DND-41 (cell line): ENCODE measurements around the gene MTA3.

Experiments used
- ATAC-seq: fragments of 200-7000 bp; cut with Tn5 transposase; 3 replicates; pipeline ENCODE4 v1.9.1; 2021; ENCODE audit warnings: low read depth; ENCODE audit not compliant: insufficient read depth
- DNase-seq: peaks from one replicate; pipeline ENCODE4 v3.0.0-alpha.2; 2020
- H2AFZ ChIP-seq: 2 replicates; pipeline ENCODE4 v1.6.0; 2012; ENCODE audit warnings: low read depth, low read length
- H3K27ac ChIP-seq: 2 replicates; pipeline ENCODE4 v1.5.1; 2012; ENCODE audit warnings: low read length, inconsistent platforms
- H3K27me3 ChIP-seq: fragments of 200-600 bp; sonication (generic); 2 replicates; pipeline ENCODE4 v1.6.0; 2012; ENCODE audit warnings: low read length, mild to moderate bottlenecking, inconsistent platforms; ENCODE audit not compliant: insufficient read depth, poor library complexity
- H3K36me3 ChIP-seq: 2 replicates; pipeline ENCODE4 v1.5.1; 2012; ENCODE audit warnings: low read length, inconsistent platforms; ENCODE audit not compliant: insufficient read depth
- H3K4me1 ChIP-seq: 2 replicates; pipeline ENCODE4 v1.5.1; 2012; ENCODE audit warnings: mild to moderate bottlenecking, low read length; ENCODE audit not compliant: insufficient read depth
- H3K4me2 ChIP-seq: 2 replicates; pipeline ENCODE4 v1.6.0; 2012; ENCODE audit warnings: mild to moderate bottlenecking, moderate library complexity, low read length, inconsistent platforms; ENCODE audit not compliant: insufficient read depth
- H3K4me3 ChIP-seq, 2 experiments: fragments of 200-600 bp in 1 of 2; shearing (Covaris generic) in 1 of 2; 2 replicates each; pipeline ENCODE4 v1.5.1; 2012 to 2016; ENCODE audit warnings: inconsistent platforms in 2 of 2, low read length in 2 of 2, mild to moderate bottlenecking in 2 of 2, low read depth in 1 of 2, moderate library complexity in 1 of 2
- H3K79me2 ChIP-seq: 2 replicates; pipeline ENCODE4 v1.6.0; 2012; ENCODE audit warnings: low read length, inconsistent platforms; ENCODE audit not compliant: insufficient read depth
- H3K9ac ChIP-seq: 2 replicates; pipeline ENCODE4 v1.6.0; 2012; ENCODE audit warnings: low read depth, mild to moderate bottlenecking, inconsistent platforms, low read length, moderate library complexity
- H3K9me3 ChIP-seq: 2 replicates; pipeline ENCODE4 v1.5.1; 2012; ENCODE audit warnings: low read length, moderate library complexity, mild to moderate bottlenecking, inconsistent platforms; ENCODE audit not compliant: insufficient read depth, severe bottlenecking
- H4K20me1 ChIP-seq: 2 replicates; pipeline ENCODE4 v1.6.0; 2012; ENCODE audit warnings: low read length; ENCODE audit not compliant: insufficient read depth
- EZH2 ChIP-seq: IDR thresholded peaks from 3 replicates; pipeline ENCODE4 v1.6.1; 2012; ENCODE audit warnings: borderline replicate concordance, low read depth, mild to moderate bottlenecking, moderate library complexity, low read length, inconsistent platforms; ENCODE audit not compliant: severe bottlenecking
- TF ChIP-seq, protein P1 (sequence below): IDR thresholded peaks from 2 replicates; pipeline ENCODE4 v1.5.1; 2012; ENCODE audit warnings: borderline replicate concordance, low read length, moderate library complexity, mild to moderate bottlenecking; ENCODE audit not compliant: poor library complexity, severe bottlenecking; ENCODE audit errors: extremely low read depth

MTA3 gene

DNA sequence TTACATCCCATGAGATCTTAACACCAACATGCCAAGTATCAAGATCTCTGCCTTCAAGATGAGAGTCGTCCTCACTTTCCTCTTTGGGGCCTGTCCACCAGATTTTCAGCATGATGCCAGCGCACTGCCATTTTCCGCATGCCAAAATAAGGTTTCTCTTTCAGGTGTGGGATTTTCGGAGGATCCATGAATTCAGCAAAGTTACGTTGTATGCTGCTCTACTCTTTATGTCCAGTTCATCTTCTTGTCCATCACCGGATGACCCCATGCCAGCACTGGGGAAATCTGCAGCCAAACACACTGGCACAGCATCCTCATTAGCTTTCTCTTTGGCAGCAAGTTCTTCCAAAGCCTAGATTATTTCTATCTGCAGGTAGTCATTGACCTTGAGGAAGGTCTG lies 228.8 kb downstream of the MTA3 start:
- Histone ChIP-seq H3K4me2 (no peak overlapping the region), H3K79me2 (no peaks in the 10 kb centered on the region), H3K4me3 (no peak overlapping the region), H3K36me3 (no peaks in the 10 kb centered on the region), H4K20me1 (no peaks in the 10 kb centered on the region), H3K27ac (no peak overlapping the region), H3K27me3 (no peaks in the 10 kb centered on the region), H3K9ac (no peak overlapping the region), H3K9me3 (no peaks in the 10 kb centered on the region), H2AFZ (no peak overlapping the region), H3K4me1 (peaks cover 9% of the 10 kb centered on the region)
- ATAC-seq: no peak
- no peak for TF ChIP-seq EZH2
- no peak for DNase-seq

DNA sequence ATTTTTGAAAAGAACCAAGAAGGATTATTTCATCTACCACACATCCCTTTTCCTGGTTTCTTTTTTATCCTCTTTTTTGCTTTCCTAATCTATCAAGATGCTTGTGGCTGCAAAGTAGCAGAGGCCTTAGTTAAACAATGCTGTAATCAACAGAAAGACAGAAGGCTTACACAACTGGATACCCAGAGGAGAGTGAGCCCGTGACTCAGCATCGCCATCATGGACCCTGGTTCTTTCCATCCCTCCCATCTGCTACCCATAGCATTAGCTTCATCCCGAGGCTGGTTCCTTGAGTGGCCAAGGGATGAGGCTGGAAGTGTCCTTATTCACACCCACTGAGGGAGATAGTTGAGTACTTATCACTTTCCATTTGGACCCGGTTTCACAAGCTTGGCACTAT lies 231.4 kb downstream of the MTA3 start:
- DNase-seq: no peak
- H3K9ac ChIP-seq: no peak overlapping the region
- TF ChIP-seq EZH2: no peak
- TF ChIP-seq, protein P1, sequence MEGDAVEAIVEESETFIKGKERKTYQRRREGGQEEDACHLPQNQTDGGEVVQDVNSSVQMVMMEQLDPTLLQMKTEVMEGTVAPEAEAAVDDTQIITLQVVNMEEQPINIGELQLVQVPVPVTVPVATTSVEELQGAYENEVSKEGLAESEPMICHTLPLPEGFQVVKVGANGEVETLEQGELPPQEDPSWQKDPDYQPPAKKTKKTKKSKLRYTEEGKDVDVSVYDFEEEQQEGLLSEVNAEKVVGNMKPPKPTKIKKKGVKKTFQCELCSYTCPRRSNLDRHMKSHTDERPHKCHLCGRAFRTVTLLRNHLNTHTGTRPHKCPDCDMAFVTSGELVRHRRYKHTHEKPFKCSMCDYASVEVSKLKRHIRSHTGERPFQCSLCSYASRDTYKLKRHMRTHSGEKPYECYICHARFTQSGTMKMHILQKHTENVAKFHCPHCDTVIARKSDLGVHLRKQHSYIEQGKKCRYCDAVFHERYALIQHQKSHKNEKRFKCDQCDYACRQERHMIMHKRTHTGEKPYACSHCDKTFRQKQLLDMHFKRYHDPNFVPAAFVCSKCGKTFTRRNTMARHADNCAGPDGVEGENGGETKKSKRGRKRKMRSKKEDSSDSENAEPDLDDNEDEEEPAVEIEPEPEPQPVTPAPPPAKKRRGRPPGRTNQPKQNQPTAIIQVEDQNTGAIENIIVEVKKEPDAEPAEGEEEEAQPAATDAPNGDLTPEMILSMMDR: no peak
- no peak overlapping the region for H3K4me2 ChIP-seq
- H3K9me3 ChIP-seq: no peaks in the 10 kb centered on the region
- no peaks in the 10 kb centered on the region for H3K79me2 ChIP-seq
- no peaks in the 10 kb centered on the region for H3K27me3 ChIP-seq
- no peaks in the 10 kb centered on the region for H4K20me1 ChIP-seq
- H3K4me1 ChIP-seq: no peaks in the 10 kb centered on the region
- no peak overlapping the region for H3K27ac ChIP-seq
- no peaks in the 10 kb centered on the region for H3K36me3 ChIP-seq
- H3K4me3 ChIP-seq: no peak overlapping the region
- H2AFZ ChIP-seq: no peak overlapping the region
- no peak for ATAC-seq

DNA sequence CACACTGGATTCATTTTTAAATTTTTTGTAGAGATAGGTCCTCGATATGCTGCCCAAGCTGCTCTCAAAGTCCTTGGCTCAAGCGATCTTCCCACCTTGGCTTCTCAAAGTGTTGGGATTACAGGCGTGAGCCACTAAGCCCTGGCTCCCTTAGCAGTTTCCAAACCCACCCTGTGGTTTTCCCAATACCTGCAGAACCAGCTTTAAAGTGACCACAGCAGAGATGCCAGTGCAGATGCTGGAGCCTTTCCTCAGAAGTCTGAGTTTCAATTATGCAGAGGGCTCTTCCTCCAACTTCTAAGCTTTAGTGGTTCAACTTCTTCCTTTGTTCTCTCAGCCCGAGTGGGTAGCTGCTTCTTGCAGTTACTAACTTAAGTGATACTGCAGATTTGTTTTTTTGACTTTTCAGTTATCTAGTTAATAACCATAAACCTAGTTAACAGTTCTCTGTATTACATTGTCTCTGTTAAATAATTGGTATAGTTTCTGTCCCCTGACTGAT lies 232.1 kb downstream of the MTA3 start:
- DNase-seq: peak; percentile 25
- Histone ChIP-seq H3K36me3 (no peaks in the 10 kb centered on the region), H3K4me2 (no peak overlapping the region), H3K79me2 (no peaks in the 10 kb centered on the region), H2AFZ (no peak overlapping the region), H4K20me1 (no peaks in the 10 kb centered on the region), H3K27ac (no peak overlapping the region), H3K27me3 (no peaks in the 10 kb centered on the region), H3K4me3 (no peak overlapping the region), H3K9ac (no peak overlapping the region), H3K4me1 (no peaks in the 10 kb centered on the region), H3K9me3 (no peaks in the 10 kb centered on the region)
- no peak for TF ChIP-seq EZH2
- TF ChIP-seq, protein P1: no peak
- ATAC-seq: peak; percentile 81

DNA sequence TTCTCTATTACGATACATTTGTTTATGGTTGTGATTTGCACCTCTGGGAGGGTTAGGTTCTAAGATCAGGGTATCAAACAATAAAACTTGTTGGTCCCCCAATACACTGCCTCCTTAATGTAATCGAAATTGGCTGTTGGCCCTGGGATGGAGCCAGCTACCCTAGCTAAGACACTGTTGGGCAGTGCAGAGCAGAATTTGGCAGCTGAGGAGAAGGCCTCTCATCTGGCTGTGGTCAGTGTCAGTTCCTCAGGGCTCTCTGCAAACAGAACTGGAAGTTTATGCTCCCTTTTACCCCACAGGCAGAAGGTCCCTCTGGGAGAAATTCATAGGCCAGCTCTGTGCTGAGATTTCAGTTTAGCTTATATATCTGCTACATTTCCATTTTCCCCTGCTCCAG lies 232.5 kb downstream of the MTA3 start:
- no peaks in the 10 kb centered on the region for H3K4me1 ChIP-seq
- no peak for ATAC-seq
- no peak for TF ChIP-seq EZH2
- TF ChIP-seq, protein P1: no peak

More for the DNA sequence above, 232.5 kb downstream of the MTA3 start:
- Histone ChIP-seq H3K27me3 (no peaks in the 10 kb centered on the region), H2AFZ (no peak overlapping the region), H3K27ac (no peak overlapping the region), H3K9me3 (no peaks in the 10 kb centered on the region), H3K9ac (no peak overlapping the region), H3K4me3 (no peak overlapping the region), H4K20me1 (no peaks in the 10 kb centered on the region), H3K79me2 (no peaks in the 10 kb centered on the region), H3K36me3 (no peaks in the 10 kb centered on the region), H3K4me2 (no peak overlapping the region)
- no peak for DNase-seq
